Activated CD4-positive, alpha-beta T cell treated with anti-CD3 and anti-CD28 coated beads, Interleukin-10, Interleukin-2, amounts not matched to agents 100 ng/mL and 50 ng/mL, durations not matched to agents 16 hours and 8 hours (primary cell): ENCODE measurements around the gene NANOGP8.
"Not testable (repeated sequence)": the region's sequence is repeated elsewhere in the genome, so short reads cannot be mapped to it uniquely, and the experiment has no call there.

Experiments
- DNase-seq: peaks from one replicate; pipeline ENCODE4 v3.0.0-alpha.2; 2020

NANOGP8 gene, protein sequence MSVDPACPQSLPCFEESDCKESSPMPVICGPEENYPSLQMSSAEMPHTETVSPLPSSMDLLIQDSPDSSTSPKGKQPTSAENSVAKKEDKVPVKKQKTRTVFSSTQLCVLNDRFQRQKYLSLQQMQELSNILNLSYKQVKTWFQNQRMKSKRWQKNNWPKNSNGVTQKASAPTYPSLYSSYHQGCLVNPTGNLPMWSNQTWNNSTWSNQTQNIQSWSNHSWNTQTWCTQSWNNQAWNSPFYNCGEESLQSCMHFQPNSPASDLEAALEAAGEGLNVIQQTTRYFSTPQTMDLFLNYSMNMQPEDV

DNA sequence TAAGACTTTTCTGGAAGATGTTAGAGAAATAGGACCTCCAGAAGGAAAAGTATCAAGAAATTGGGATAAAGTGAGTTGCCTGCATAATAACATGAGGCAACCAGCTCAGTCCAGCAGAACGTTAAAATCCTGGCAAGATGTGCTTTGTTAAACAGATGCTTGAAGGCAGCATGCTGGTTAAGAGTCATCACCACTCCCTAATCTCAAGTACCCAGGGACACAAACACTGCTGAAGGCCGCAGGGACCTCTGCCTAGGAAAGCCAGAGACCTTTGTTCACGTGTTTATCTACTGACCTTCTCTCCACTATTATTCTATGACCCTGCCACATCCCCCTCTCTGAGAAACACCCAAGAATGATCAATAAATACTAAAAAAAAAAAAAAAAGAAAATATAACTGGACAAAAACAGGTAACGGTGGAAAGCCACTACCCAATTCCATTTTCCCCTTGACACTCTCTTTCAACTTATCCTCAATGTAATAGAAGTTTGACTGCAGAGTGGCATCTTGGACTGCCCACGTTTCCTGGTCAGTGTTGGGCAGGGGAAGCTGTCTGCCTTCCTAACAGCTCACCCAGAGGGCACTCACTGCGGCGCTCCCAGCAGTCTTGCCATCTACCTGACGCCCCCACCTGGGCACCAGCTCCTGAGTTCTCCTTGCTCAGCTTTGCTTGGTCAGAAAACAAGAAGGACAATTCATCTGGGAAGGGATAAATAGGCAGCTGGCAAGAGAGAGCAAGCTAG lies at the start of gene NANOGP8:
TSS of gene NANOGP8 (minus strand) at position 120 of the 744 bp plus-strand sequence. CDS start 185 bp downstream, outside the sequence.
- not testable (repeated sequence) for DNase-seq

DNA sequence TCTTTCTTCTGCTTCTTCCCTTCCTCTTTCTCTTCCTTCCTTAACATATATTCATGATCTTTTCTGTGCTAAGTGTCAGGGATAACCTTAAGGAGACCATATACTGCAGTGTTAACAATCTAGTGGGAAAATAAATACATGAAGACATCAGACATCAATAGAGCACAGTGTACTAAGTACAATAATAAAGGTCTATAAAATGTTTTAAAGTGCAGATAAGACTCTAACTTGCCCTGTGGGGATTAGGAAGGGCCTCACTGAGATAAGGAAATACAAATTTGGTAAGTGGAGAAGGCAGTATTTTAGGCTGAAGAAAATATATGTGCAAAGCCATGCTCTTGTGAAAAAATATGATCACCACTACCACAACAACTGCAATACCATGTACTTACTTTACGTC lies 49.2 kb upstream of the NANOGP8 start:
- no peak for DNase-seq

DNA sequence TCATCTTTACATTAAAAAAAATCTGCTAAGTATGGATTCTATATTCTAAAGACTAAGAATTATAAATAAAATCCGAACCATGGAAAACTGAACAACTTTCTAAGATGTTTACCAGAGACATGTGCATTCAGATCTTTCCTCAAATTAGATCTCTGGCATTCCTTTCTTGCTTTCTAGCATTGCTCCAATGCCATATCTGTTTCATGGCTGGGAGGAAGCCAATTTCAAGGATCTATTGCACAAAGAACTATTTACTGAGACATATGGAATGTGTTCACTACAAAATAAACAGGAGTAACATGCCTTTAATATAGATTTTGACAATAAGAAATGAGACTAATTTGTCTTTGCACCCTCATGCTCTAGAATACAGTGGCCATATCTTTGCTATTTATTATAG lies 45.1 kb upstream of the NANOGP8 start:
- DNase-seq = no peak

DNA sequence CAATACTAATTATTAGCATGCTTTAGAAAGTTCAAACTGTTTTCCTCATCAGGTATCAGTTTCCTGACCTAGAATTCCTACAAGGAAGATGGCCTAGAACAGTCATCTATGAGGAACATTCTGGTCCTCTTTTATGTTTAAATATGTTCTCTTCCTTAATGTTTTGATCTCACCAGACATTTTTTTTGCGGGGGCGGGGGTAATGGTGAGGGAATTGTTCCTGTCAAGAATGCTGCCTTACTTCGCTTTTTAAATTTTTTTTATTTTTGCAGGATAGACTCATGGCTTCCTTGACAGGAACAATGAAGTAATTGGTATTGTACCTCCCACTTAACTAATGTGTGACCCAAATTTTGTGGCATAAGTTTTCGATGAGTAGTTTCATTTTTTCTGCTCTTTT lies 44.3 kb upstream of the NANOGP8 start:
- no peak for DNase-seq

DNA sequence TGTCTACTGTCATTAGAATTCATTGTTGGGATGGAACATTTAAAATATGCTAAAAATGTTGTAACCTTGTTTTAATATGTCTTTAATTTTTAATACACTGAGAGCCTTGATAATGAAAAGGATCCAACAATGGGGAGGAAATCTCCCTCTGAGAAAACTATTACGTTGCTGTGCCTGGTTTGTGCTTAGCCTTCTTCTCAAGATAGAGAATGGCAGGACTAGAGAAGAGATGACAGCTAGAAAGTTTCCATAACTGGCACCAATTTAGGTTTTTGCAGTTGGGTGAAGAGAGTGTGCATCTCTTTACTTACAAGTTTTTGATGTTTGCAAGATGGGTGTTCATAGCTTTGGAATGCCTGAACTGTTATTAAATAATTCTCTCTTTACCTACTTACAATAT lies 42.6 kb upstream of the NANOGP8 start:
- DNase-seq = no peak

DNA sequence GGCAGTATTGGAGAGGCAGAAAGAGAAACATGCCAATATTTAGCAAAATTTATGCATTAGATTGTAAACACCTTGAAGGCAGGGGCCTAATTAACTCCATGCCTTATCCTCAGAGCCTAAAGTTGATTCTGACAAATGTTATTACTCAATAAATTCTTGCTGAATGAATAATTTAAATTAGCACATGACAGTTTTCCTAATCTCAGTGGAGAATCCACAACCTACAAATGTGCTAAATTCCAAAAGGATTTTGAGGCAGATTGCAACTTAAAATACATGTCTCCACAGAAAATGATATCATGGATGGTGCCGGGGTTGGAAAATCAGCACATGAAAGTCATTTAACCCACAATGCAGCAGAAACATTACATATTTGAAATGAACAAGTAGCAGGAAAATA lies 41.1 kb upstream of the NANOGP8 start:
- no peak for DNase-seq

DNA sequence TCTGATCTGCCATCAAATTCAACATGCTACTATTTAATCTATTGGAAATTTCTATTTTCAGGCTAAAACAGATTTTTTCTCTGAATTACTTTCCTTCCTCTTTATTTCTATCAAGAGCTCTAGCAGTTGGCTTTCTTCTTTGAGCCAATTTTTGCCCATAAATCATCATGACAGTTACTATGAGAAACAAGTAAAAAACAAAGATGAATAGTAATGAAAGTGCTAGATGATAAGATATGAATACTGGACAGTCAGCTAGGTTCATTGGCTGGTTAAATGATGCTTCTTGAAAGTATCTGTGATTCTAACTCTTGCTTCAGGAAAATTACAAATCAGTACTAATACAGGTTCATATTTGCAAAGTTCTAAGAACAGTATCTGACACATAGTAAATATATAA lies 38.6 kb upstream of the NANOGP8 start:
- no peak for DNase-seq

DNA sequence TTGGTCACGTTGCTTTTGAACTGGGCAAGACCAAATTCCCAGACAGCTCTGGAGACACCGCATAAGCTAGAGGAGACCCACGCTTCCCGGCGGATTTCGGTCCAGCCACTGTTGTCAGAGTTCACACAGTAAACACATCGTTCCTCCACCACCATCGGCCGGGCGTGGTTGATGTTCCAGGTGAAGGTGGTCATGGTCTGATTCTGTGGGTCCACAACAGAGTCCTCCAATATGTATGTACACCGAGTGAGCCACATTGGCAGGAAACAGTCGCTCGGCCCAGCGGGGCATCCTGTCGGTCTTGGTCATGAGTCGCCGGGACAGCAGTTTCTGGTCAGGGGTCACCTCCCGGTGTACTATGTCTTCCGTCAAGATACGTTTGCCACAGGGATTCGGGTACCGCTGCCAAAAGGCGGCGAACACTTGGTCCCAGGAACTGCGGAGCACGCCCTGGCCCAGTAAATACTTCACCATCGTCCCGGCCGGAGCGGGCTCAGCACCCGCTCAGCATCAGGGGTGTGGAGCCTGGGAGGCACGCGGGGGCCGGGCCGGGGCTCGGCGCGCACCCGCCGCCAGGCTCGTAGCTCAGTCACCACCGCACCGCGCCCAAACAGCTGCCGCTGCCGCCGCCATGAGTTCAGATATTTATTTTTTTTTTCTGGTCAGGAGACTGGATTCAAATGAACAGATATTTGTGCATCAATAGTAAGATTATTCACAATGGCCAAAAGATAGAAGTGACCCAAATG lies 36.7 kb upstream of the NANOGP8 start:
- no peak for DNase-seq

DNA sequence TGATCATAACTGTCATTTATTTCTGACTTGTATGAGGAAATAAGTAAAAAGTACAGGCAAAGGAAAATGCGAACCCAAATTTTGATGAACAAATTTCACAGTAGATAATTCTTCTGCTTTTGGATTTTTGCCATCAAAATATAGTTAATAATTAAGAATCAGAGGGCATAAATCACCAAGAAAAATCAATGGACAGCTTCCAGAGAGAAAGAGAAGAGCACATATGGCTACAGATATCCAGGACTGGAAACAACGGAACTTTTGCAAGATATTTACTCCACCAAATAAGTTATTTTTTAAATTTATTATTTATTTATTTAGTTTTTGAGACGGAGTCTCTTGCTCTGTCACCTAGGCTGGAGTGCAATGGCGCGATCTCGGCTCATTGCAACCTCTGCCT lies 35.1 kb upstream of the NANOGP8 start:
- DNase-seq = no peak

DNA sequence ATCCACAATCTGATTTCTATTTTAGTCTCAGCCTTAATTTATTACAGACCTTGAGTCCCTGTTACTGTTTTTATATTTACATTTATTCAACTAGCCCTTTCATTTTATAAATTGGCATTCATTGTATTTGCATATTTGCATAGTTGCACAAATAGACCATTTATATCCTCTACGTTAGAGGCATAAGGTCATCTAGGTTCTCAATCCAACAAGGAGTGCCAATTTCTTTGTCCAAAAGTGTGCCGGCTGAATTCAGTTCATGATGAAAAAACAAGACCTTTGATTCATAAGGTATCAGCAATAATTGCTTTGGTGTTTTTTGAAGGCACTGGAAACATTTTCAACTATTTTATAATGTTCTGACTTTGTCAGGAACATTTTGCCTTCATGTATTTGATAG lies 33.9 kb upstream of the NANOGP8 start:
- no peak for DNase-seq

DNA sequence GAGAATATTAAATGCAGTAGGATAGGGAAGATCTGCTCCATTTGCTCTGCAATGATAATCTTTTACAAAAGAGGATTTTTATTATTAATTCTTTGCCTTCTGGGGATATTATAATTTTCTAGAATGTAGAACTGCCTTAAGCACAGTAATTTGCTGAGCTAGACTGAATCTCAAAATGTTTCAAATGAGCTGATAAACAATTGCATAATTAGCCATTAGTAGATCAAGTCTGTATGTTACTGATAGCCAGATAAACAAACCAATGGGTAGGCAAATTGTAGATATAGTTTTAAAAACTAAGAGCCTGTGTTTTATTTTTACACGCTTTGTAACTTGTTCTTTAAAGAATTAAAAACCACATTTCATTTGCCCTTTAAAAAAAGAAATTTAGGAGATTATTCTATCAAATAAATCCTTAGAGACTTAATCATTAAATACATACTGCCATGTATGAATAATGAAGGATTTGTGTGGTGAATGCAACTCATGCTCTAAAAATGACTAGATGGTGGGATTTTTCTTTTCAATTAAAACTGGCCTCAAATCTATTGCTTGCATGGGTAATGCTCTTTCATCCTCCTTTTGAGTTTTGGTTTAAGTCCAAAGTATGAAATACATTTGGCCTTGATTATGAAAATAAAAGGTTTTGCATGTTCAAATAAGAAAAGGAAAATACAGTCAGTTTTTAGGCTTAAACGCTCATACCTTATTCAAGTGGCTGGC lies 32.6 kb upstream of the NANOGP8 start:
- no peak for DNase-seq

DNA sequence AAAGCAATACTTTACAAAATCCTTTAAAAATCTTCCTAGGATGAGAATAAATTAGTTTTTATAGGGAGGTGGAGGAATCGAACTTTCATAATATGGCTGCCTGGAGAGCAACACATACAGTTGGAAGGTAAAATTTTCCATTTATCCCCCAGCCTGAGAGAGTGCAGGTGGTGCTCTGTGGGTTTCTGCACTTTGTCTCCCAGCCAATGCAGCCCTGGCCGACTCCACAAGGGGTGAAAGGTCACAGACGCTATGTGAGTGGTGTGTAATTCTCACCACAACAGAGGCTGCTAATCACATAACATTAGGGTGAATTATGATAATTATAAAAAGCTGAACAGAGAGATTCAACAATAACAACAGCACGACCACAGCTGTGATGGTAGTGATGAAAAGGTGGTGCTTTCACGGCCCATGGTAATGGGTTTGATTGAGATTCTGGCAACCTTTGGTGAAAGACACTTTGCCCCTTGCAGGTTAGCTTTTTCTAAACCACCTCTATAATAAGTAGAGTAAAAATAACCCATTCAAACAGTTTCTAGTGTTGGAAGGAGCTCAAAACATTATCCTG lies 30.1 kb upstream of the NANOGP8 start:
- DNase-seq = no peak

DNA sequence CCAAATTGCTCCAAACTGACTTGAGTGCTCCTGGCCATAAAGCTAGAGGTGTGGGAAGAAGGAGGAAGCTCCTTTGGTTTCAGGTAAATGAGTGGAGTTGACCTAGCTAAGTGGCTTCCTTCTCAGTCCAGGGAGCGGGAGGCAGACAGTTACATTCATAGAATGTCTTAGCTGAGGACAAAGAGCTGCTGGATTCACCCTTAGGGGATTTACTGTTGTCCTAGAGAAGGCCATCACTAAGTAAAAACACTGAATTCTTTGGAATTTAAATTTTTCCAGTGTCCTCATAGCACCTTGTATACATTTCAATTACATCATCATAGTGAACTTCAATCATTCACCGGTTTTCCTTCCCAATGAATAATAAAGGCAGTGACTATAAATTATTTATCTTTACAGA lies 27.3 kb upstream of the NANOGP8 start:
- no peak for DNase-seq

DNA sequence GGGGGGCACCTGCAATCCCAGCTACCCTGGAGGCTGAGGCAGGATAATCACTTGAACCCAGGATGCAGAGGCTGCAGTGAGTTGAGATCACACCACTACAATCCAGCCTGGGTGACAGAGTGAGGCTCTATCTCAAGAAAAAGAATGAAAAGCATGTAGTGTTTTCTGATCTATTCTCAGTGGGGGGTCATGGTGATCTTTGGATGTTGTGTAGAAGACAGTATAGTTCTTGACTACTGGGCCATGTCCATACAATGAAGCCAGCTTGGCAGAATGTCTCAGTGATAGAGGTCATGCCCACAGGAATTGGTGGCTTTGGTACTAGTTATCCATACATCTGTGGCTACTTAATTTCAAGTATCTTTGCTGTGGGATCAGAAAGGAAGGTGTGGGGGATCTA lies 26.8 kb upstream of the NANOGP8 start:
- no peak for DNase-seq

DNA sequence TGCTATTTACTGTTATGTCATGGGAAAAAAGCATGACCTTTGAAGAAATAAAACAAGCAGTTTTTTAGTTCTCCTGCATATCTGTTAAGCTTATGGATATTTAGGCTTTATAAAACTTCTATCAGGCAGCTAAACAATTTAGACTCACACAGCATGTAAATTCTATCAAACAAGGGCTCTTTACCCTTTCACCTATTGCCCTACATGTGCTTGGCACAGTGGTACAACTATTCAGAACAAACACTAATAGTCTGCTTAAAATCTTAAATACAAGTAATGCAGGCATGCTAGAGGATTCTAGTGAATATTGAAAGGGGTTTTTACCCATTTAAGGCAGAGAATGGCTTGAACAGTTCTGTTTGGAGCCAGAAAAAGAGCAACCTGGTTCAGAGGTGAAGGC lies 23.4 kb upstream of the NANOGP8 start:
- no peak for DNase-seq

DNA sequence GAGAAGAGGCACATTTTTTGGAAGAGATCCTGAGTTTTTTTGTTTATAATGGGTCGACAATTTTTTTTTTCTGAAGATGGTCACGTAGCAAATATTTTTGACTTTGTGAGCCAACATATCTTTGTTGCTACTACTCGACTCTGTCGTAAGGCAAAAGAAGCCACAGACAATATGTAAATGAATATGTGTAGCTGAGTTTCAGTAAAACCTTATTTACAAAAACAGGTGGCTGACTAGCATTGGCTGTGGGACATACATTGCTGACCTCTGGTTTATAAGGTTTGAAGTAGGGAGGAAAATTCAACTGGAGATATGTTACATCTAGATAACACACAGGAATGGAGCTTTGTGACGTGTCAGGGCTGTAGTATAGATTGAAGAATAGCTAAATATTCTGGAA lies 22.5 kb upstream of the NANOGP8 start:
- no peak for DNase-seq

DNA sequence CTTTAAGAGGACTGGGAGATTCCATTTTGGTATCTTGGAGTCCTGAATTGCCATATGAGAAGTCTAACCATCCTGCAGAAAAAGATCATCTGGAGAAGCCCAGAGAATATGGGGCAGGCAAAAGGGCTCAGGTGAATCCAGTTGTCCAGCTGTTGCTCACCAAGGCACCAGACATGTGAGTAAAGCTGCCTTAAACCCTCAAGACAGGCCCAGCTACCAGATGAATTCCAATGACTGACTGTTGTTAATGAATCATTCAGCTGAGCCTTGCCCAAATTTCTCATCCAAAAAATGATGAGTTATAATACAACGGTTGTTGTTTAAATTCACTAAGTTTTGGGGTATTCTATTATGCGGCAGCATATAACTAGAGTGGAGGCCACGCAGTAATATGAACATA lies 22.0 kb upstream of the NANOGP8 start:
- DNase-seq = no peak

DNA sequence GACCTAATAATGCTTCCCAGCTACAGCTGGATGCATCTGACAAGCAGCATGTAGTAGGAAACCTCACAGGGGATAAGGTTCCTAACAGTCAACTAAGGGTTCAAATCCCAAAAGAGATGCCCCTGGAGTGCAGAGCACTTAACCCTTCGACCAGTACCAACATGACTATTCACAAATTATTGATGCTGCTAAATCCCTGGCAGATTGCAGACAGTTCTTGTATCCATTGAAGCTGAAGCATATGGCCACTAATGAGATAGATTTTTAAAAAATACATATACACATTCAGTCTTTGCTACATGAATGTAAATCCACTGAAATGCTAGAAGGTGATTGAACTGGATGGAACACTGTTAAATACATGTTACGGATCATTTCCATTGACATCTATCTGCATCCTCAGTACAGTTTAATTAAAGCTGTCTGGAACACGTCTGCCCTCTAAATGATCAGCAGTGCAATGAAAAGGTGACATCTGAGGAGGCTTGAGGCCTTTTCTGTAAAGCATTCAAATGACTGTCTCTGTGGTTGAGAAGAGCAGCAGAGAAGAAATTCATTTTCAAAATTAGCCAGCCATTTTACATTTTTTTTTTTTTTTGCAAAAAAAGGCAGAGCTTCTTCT lies 19.5 kb upstream of the NANOGP8 start:
- DNase-seq = no peak

DNA sequence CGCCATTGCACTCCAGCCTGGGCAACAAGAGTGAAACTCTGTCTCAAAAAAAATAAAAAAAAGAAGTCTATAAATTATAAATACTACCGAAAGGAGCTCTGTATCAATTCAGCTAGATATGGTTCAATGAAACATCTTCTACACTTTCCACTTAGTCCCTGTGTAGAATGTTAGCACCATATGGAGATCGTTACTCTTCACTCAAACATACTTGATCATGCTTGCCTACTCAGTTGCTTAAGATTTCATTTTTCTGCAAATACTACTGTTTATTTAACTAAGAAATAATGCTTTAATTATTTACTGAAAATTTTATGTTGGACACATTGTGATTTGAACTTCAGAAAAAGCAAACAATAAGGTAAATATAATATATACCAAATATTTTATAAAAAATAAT lies 17.1 kb upstream of the NANOGP8 start:
- no peak for DNase-seq

DNA sequence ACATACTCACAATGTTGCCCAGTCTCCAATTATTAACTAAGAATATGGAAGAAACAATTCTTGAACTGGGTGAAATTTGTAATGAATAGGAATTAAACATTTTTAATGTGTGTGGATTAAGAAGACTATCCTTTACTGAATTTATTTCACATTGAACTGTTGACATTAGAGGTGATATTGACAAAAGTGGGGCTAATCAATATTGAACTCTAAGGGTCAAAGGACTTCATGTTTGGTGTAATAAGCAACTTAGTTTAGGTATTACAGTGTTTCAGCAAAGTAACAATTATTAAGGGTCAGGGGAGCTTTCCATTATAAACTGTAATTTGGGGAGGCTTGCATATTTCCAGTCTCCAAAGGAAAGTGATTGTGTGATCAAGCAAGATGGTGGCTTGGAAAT lies 16.2 kb upstream of the NANOGP8 start:
- DNase-seq = no peak

DNA sequence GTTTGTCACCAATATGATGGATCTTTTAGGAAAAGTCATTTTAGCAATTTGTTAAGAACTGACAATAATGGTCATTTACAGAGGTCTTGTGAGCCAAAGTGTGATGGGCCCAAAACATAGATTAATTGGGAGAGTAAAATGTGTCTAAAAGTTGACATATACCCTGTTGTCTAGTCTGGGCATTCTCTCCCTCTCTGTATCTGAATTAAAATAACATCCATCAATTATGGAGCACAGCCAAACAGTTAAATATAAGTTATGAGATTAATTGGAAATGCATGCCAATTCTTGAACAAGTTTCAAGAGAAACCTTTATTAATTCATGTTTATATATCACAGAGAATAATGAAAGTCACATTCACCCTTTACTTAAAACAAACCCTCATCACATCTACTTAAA lies 13.6 kb upstream of the NANOGP8 start:
- DNase-seq = no peak

DNA sequence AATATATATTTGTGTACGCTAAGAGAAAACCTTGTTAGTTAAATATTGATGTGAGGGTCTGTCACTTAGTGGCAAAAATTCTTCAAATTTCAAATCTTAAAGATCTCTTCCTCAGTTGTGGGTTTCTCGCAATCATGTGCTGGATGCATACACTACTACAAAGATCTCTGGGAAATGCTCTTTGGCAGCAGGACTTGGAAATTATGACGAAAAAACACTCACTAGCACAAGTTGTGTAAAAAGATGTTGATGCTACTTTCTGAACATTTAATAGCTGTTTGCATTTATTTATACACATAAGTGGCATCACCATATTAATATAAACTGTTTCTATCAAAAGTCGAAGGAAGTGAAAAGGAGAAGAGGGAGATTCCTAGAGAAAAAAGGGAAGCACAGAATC lies 10.8 kb upstream of the NANOGP8 start:
- no peak for DNase-seq

DNA sequence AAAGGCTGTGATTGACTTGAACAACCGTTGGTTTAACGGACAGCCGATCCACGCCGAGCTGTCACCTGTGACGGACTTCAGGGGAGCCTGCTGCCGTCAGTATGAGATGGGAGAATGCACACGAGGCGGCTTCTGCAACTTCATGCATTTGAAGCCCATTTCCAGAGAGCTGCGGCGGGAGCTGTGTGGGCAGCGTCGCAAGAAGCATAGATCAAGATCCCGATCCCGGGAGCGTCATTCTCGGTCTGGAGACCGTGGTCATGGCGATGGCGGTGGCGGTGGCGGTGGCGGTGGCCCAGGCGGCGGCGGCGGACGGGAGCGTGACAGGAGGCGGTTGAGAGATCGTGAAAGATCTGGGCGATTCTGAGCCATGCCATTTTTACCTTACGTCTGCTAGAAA lies 7.8 kb upstream of the NANOGP8 start:
- DNase-seq = no peak
